Memory B cell (primary cell): Measurements from ENCODE around the gene WDR33.
"Not testable (repeated sequence)": the region's sequence is repeated elsewhere in the genome, so short reads cannot be mapped to it uniquely, and the experiment has no call there.

Source experiments
- ATAC-seq: fragments of 150-1000 bp; cut with Tn5 transposase; 2 replicates; pipeline ENCODE4 v1.10.0; 2021; ENCODE audit warnings: low read depth, mild to moderate bottlenecking, moderate library complexity
- DNase-seq, 2 donors: peaks; one replicate each; pipeline ENCODE4 v3.0.0; 2022; ENCODE audit warnings: low spot score in 2 of 2
- H3K27ac Mint-ChIP-seq: one replicate; pipeline ENCODE4 v1.8.0; 2022; ENCODE audit warnings: mild to moderate bottlenecking, moderate library complexity, mixed read lengths
- H3K27me3 Mint-ChIP-seq: one replicate; pipeline ENCODE4 v1.8.0; 2022; ENCODE audit warnings: mixed read lengths
- H3K36me3 Mint-ChIP-seq: one replicate; pipeline ENCODE4 v1.8.0; 2022; ENCODE audit warnings: mild to moderate bottlenecking, mixed read lengths
- H3K4me1 Mint-ChIP-seq: one replicate; pipeline ENCODE4 v1.8.0; 2022; ENCODE audit warnings: mixed read lengths
- H3K4me3 Mint-ChIP-seq: one replicate; pipeline ENCODE4 v1.8.0; 2022; ENCODE audit warnings: mild to moderate bottlenecking, moderate library complexity, mixed read lengths
- H3K9me3 Mint-ChIP-seq: one replicate; pipeline ENCODE4 v1.8.0; 2022; ENCODE audit warnings: mixed read lengths

The WDR33 gene

DNA sequence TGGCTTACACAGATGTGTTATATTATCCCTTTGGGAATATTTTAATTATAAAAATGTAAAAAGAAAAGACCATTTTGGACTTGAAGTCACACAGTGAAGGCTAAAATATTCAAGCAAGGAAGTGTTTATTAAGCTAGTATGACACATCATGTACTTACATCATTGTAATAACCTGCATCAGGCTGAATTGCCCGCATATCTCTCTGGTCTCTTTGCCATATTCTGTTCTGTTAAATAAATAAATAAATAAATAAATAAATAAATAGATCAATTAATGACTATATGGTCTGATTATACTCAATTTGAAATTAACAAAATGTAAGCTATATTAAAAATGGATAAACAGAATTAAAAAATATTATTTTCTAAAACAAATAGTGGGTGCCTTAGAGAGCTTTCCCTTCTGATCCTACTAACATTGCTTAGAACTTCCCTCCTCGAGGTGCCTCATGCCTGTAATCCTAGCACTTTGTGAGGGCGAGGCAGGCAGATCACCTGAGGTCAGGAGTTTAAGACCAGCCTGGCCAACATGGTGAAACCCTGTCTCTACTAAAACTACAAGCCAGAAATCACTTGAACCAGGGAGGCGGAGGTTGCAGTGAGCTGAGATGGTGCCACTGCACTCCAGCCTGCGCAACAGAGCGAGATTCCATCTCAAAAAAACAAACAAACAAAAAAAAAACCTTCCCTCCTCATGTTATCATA, 42.0 kb downstream of the WDR33 start:
- H3K4me1 Mint-ChIP-seq, result peaks cover 8% of the 10 kb centered on the region
- peak overlapping the region; percentile 18 for H3K27ac Mint-ChIP-seq
- peaks cover 18% of the 10 kb centered on the region for H3K36me3 Mint-ChIP-seq
- H3K9me3 Mint-ChIP-seq, result no peaks in the 10 kb centered on the region
- no peaks in the 10 kb centered on the region for H3K27me3 Mint-ChIP-seq
- DNase-seq (no peak), ATAC-seq (no peak)
- no peak overlapping the region for H3K4me3 Mint-ChIP-seq

DNA sequence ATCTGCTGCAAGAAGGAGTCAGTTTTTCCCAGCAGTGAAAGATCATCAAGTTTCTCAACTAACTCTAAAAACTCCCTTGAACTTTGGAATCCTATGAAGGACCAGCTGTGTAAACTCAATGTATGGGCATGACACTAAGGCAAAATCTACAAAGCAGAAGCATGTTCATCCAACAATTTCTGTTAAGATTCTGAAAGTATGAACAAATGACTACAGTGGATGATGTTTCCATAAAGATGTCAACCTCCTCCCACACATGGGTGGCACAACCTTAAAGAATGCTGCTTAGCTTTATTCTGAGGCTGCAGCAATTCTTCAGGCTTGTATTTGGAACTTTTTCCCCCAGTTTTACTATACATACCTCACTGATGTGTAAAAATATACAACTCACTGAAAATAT, 47.2 kb downstream of the WDR33 start:
- DNase-seq, result no peak
- Mint-ChIP-seq H3K27ac (no peak overlapping the region), H3K4me1 (peaks cover 2% of the 10 kb centered on the region), H3K36me3 (peaks cover 29% of the 10 kb centered on the region), H3K27me3 (no peaks in the 10 kb centered on the region), H3K4me3 (no peak overlapping the region), H3K9me3 (no peaks in the 10 kb centered on the region)
- ATAC-seq, result no peak

DNA sequence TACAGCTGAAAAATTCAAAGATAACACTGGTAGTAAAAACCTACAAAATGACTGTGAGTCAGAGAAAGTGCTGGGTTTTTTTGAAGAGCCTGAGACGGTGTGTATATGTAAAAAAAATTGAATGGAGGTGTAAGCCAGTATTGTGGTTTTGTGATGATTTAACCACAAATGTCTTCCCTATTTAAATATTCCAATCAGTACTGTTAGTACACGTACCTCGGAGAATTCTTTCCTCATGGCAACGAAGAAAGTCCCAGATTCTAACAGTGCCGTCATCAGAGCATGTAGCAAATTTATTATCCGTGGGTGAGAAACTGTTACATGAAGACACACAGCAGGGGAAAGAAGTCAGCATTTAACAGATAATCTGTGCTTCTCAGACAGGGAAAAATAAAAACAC, 48.1 kb downstream of the WDR33 start:
- no peaks in the 10 kb centered on the region for H3K9me3 Mint-ChIP-seq
- DNase-seq (no peak), ATAC-seq (no peak)
- no peak overlapping the region for H3K4me3 Mint-ChIP-seq
- no peak overlapping the region for H3K27ac Mint-ChIP-seq
- H3K4me1 Mint-ChIP-seq, result peaks cover 2% of the 10 kb centered on the region
- H3K27me3 Mint-ChIP-seq, result no peaks in the 10 kb centered on the region
- peaks cover 26% of the 10 kb centered on the region for H3K36me3 Mint-ChIP-seq

DNA sequence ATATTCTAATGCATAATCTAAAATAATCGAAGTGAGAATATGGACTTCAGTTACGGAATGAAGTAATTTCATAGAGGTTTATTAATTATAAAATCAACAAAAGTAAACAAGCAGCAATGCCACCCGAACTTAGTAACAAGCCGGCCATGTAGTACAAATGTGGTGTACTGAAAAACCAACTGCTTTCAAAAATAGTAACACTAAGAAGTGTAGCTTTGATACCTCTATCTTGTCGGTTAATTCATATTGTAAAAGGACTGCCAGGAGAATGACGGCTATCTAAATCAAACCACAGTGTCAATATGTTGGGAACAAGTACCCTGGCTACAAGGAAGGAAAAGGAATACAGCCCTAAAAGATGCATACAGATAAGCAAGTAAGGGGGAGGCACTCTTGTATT, 48.5 kb downstream of the WDR33 start:
- H3K4me3 Mint-ChIP-seq, result no peak overlapping the region
- no peaks in the 10 kb centered on the region for H3K27me3 Mint-ChIP-seq
- H3K36me3 Mint-ChIP-seq, result peaks cover 26% of the 10 kb centered on the region
- DNase-seq, result no peak
- H3K27ac Mint-ChIP-seq, result no peak overlapping the region
- no peaks in the 10 kb centered on the region for H3K9me3 Mint-ChIP-seq
- ATAC-seq, result no peak
- peaks cover 2% of the 10 kb centered on the region for H3K4me1 Mint-ChIP-seq

DNA sequence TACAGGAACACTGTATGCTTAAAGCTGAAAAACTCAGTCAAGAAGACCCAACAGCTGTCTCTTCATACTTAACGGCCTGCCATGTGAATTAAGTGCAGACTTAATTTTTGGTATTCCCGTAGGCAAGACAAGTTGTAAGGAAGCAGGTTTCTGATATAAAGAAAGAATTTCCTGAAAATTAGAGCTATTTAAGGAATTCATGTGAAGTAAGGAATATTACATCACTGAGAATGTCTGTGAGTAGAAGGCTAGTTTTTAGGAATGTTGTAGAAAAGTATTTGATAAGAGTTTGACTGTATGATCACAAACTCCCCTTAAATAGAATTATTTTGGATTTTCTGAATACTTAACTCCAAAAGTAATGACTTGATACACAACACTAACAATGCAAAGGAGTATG, 51.0 kb downstream of the WDR33 start:
- no peaks in the 10 kb centered on the region for H3K27me3 Mint-ChIP-seq
- H3K27ac Mint-ChIP-seq, result no peak overlapping the region
- H3K9me3 Mint-ChIP-seq, result no peaks in the 10 kb centered on the region
- DNase-seq, result no peak
- no peak overlapping the region for H3K4me3 Mint-ChIP-seq
- H3K4me1 Mint-ChIP-seq, result no peaks in the 10 kb centered on the region
- ATAC-seq, result no peak
- peaks cover 23% of the 10 kb centered on the region for H3K36me3 Mint-ChIP-seq

DNA sequence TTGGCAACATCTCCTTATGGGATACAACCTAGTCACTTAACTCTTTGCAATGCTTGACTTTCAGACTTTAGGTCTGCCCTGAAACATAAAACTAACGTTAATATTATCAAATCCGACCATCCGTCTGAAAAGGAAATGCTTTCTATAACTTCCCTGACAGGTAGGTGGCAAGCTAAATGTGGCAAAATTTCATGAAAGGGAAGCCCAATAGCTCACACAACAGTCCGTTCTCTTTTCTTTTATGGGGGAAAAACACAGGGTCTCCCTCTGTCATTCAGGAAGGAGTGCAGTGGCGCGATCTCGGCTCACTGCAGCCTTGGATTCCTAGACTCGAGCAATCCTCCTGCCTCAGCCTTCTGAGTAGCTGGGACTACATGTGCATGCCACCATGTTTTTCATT, 56.8 kb downstream of the WDR33 start:
- Mint-ChIP-seq H3K36me3 (peaks cover 2% of the 10 kb centered on the region), H3K4me3 (no peak overlapping the region), H3K27me3 (no peaks in the 10 kb centered on the region), H3K4me1 (peaks cover 7% of the 10 kb centered on the region), H3K27ac (no peak overlapping the region), H3K9me3 (no peaks in the 10 kb centered on the region)
- DNase-seq, result no peak
- no peak for ATAC-seq

DNA sequence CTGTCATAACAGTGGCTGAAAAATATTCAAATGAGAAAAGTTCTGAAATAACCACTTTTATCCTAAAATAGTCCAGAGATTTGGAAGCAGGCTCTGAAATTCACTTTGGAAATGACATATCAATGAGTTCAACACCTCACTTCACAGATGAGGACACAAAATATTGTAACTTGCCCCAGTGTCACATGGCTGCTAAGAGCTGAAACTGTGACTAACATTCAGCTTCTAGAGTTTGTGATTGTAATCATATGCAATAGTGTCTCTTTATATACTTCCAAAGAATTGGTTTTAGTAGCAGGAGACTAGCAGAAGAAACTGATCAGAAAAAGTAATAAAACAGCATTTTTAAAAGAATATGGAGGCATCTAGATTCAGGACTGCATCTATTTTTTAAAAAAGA, 57.6 kb downstream of the WDR33 start:
- ATAC-seq, result no peak
- Mint-ChIP-seq H3K9me3 (no peaks in the 10 kb centered on the region), H3K27ac (no peak overlapping the region), H3K27me3 (no peaks in the 10 kb centered on the region), H3K4me3 (no peak overlapping the region), H3K36me3 (peaks cover 2% of the 10 kb centered on the region), H3K4me1 (peaks cover 7% of the 10 kb centered on the region)
- DNase-seq, result no peak

DNA sequence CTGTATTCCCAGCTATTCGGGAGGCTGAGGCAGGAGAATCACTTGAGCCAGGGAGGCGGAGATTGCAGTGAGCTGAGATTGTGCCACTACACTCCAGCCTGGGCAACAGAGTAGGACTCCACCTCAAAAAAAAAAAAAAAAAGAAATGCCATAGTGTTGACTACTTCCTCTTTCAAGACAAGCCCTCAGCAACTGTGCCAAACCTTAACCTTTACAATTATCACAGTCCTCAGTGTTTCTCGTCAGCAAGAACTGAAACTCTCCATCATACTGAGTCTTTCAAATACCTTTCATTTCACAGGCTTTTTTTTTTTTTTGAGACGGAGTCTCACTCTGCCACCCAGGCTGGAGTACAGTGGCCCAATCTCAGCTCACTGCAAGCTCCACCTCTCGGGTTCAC, 61.4 kb downstream of the WDR33 start:
- H3K36me3 Mint-ChIP-seq, H3K4me1 Mint-ChIP-seq, H3K27me3 Mint-ChIP-seq, H3K9me3 Mint-ChIP-seq: not testable (repeated sequence)
- DNase-seq (peak; percentile 11 to 61), ATAC-seq (peak; percentile 99)
- H3K4me3 Mint-ChIP-seq, result peak overlapping the region; percentile 3
- peak overlapping the region; percentile 43 for H3K27ac Mint-ChIP-seq

DNA sequence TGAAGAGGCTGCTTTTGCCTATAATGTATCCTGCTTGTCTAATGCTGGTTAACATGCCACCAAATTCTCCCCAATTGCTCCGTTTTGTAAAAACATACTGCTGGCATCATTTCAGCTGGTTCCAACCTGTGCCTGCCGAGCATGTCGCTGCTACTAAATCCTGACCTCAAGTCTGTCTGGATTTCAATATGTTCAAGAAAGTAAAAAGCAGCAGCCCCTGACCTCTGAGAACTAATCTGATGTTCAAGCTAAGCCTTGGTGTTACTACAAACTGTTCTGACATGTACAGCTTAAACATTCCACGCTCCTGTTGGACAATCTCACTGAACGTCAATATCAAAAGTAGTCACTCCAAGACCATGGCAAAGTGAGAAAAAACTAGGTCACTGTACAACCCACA, 63.4 kb downstream of the WDR33 start:
- H3K36me3 Mint-ChIP-seq, result peaks cover 10% of the 10 kb centered on the region
- DNase-seq (no peak), ATAC-seq (no peak)
- H3K27me3 Mint-ChIP-seq, result no peaks in the 10 kb centered on the region
- H3K27ac Mint-ChIP-seq, result no peak overlapping the region
- H3K4me1 Mint-ChIP-seq, result peaks cover 7% of the 10 kb centered on the region
- no peak overlapping the region for H3K4me3 Mint-ChIP-seq
- no peaks in the 10 kb centered on the region for H3K9me3 Mint-ChIP-seq

DNA sequence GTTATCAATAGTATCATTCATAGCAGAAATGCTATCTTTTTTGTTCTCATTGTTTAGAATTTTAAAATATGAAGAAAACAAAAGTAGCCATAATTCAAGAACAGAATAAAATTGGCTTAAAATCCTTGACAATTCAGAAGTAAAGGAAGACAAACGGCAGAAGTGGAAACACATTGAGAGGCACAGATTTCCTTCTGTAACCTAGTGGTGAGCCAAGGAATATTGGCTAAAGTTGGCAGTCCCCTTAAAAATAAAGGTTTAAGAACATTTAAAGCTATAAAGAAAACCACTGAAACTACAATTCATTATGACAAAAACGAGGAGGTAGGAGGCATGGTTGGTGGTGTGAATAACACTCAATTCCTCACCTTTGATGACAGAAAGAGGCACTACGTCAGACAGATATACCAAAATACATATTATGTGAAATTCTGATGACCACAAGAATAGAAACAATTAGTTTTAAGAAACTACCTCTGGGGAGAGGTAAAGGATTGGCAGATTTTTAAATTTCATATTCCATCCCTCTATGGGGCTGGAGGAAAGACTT, 67.4 kb downstream of the WDR33 start:
- no peaks in the 10 kb centered on the region for H3K27me3 Mint-ChIP-seq
- H3K36me3 Mint-ChIP-seq, result peaks cover 15% of the 10 kb centered on the region
- no peak overlapping the region for H3K4me3 Mint-ChIP-seq
- ATAC-seq (no peak), DNase-seq (no peak)
- peaks cover 3% of the 10 kb centered on the region for H3K4me1 Mint-ChIP-seq
- no peaks in the 10 kb centered on the region for H3K9me3 Mint-ChIP-seq
- no peak overlapping the region for H3K27ac Mint-ChIP-seq

DNA sequence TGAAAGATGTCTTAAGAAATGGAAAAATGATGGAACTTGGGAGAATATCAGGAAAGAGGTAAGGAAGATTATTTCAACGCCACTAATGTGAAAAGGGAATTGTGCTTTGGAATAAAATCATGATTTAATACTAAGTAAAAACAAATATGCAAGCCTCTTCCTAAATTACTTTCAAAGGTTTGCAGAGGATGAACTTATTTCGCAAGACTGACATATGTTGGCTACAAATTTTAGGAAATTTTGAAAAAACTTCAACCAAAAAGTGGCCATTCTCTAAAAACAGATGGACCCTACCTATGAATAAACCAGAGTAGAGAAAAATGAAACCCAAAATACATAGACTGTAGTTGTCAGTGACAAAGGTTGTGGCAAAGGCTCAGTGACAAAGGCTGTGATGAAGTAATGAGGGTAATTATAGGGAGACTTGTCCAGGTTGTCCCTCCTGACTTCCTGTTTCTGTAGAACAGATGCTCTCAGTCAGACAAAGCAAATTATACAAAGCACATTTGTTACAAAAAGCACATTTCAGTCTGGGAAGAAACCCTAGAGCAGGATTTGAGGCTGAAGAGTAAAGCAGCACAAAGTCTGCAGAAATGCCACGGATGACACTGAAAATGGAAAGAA, 70.2 kb downstream of the WDR33 start:
- ATAC-seq, result no peak
- DNase-seq, result no peak
- no peak overlapping the region for H3K27ac Mint-ChIP-seq
- no peaks in the 10 kb centered on the region for H3K27me3 Mint-ChIP-seq
- no peaks in the 10 kb centered on the region for H3K9me3 Mint-ChIP-seq
- H3K4me1 Mint-ChIP-seq, result peaks cover 3% of the 10 kb centered on the region
- H3K36me3 Mint-ChIP-seq, result peaks cover 17% of the 10 kb centered on the region
- no peak overlapping the region for H3K4me3 Mint-ChIP-seq

DNA sequence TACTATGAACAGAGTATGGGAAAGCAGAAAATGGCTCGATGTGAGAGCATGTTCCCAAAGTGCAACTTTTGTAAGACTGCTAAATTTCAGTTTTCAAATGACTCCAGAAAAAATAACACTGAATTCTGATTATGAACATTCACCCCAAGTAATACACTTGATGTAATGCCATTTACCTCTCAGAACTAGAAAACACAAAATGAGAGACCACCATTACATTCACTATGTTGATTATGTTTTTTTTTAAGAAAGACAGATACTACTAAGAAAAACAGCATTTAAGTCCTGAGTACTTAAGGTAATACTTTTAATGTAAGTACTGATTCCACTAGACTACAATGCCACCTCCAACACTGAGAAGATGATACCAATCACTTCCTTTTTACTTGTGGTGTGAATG, 71.2 kb downstream of the WDR33 start:
- Mint-ChIP-seq H3K4me1 (peaks cover 3% of the 10 kb centered on the region), H3K9me3 (no peaks in the 10 kb centered on the region), H3K4me3 (no peak overlapping the region), H3K27me3 (no peaks in the 10 kb centered on the region), H3K27ac (no peak overlapping the region), H3K36me3 (peaks cover 17% of the 10 kb centered on the region)
- no peak for ATAC-seq
- DNase-seq, result no peak

DNA sequence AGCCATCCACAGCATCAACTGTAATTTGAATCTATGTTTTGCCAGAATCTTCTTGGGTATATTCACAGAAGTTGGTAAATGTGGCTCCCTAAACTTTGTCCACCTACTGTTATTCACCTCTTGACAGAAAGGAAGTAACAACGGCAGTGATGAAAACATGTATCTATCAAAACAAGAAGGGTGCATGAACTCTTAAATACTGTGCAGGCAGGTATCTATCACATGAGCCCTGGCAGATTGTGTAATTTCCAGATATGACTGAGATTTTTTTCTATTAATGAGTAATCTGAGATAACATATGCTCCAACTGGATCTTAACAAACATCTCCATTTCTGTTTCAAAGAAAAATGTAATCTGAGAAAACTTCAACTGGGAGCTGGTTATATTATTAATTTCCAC, 73.1 kb downstream of the WDR33 start:
- Mint-ChIP-seq H3K27ac (no peak overlapping the region), H3K4me3 (no peak overlapping the region), H3K27me3 (no peaks in the 10 kb centered on the region), H3K4me1 (peaks cover 3% of the 10 kb centered on the region), H3K36me3 (peaks cover 13% of the 10 kb centered on the region), H3K9me3 (no peaks in the 10 kb centered on the region)
- ATAC-seq (no peak), DNase-seq (no peak)

DNA sequence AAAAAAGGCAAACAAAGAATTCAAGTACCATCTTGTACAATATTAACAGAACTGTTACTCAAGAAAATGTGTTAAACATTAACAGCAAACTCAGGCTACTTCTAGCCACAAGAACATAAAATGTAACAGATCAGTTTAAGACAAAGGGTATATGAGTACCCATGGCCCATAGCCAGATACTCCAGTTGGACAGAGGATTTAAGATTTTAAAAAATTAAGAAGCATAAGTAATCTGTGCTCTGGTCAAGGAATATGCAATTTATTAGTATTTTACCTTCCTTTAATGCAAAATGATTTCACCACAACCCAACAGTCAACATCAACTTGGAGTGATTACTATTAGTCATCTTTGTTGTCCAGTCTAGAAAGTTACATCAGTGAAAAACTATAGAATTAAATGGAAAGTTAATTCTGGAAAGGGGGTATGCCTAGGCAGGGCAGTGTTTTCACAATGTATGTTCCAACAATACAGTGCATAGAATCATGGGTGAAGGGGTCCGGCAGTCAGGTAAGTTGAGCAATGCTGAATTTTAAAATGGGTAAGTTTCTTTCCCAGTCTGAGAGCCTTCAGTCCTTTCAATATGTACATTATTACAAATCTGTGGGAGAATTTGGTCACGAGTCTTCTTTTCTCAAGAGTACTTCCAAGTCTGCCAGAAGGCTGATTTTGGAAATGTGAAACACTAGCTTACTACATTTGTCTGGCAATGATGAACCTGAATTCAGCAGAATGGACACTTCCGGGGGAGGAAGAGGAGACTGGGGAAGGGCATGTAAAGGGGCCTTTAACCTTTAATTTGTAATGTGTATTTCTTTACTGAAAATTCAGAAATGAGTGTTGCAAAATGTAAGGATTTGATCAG, 75.2 kb downstream of the WDR33 start:
- ATAC-seq (no peak), DNase-seq (no peak)
- Mint-ChIP-seq H3K36me3 (peaks cover 10% of the 10 kb centered on the region), H3K27ac (peak overlapping the region; percentile 67), H3K27me3 (no peaks in the 10 kb centered on the region), H3K4me3 (no peak overlapping the region), H3K9me3 (no peaks in the 10 kb centered on the region), H3K4me1 (no peaks in the 10 kb centered on the region)
